DND-41 (cell line): ENCODE data around the gene HOTAIR.

ENCODE experiments used
- CTCF ChIP-seq: IDR thresholded peaks from 2 replicates; pipeline ENCODE4 v1.5.1; 2012; ENCODE audit warnings: borderline replicate concordance, low read length, moderate library complexity, mild to moderate bottlenecking; ENCODE audit not compliant: poor library complexity, severe bottlenecking; ENCODE audit errors: extremely low read depth
- EZH2 ChIP-seq: IDR thresholded peaks from 3 replicates; pipeline ENCODE4 v1.6.1; 2012; ENCODE audit warnings: borderline replicate concordance, low read depth, mild to moderate bottlenecking, moderate library complexity, low read length, inconsistent platforms; ENCODE audit not compliant: severe bottlenecking

DNA sequence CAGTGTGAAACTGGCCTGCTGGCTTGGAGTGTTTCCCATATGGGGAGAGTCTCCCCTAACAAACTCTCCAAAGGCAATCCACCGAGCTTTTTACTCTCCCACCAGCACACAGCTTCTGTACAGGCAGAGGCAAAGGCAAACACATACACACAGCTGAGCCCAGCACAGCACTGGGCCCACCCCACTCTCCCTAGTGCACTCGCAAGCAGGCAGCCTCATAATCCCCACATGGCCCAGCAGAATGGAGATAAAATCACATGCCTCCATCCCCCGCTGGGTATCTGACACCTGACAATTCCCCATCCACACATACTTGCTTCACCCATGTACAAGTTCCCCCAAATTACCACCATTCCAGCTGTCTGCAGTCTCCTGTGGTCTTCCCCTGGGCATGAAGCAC lies 16.6 kb downstream of the HOTAIR start:
- TF ChIP-seq CTCF = no peak
- TF ChIP-seq EZH2 = no peak
